HG03521 (cell line): ENCODE results near the gene ACTN4.

Experiments used
- ATAC-seq: cut with Tn5 transposase; IDR thresholded peaks from one replicate; pipeline ENCODE4 v1.9.1; 2021; ENCODE audit warnings: mild to moderate bottlenecking, moderate library complexity; ENCODE audit not compliant: unreplicated experiment

Gene ACTN4

GRCh38 chr19:38708413-38709024, 61.1 kb downstream of the ACTN4 start:
- ATAC-seq: no peak

GRCh38 chr19:38709119-38709518, 61.7 kb downstream of the ACTN4 start:
- no peak for ATAC-seq

- no peak for ATAC-seq
Measured at GRCh38 chr19:38709671-38710415, 62.4 kb downstream of the ACTN4 start.

GRCh38 chr19:38710416-38710702, 62.9 kb downstream of the ACTN4 start:
- ATAC-seq: no peak

- no peak for ATAC-seq
Measured at GRCh38 chr19:38710928-38711725, 63.7 kb downstream of the ACTN4 start.

- ATAC-seq: no peak
Measured at GRCh38 chr19:38711726-38712153, 64.3 kb downstream of the ACTN4 start.

GRCh38 chr19:38712161-38712748, 64.8 kb downstream of the ACTN4 start:
- no peak for ATAC-seq

- ATAC-seq: no peak
Measured at GRCh38 chr19:38713227-38713649, 65.8 kb downstream of the ACTN4 start.

- ATAC-seq: no peak
Measured at GRCh38 chr19:38713865-38714264, 66.4 kb downstream of the ACTN4 start.

- no peak for ATAC-seq
Measured at GRCh38 chr19:38714354-38714778, 66.9 kb downstream of the ACTN4 start.

- no peak for ATAC-seq
Measured at GRCh38 chr19:38715555-38715954, 68.1 kb downstream of the ACTN4 start.

GRCh38 chr19:38717051-38717450, 69.6 kb downstream of the ACTN4 start:
- ATAC-seq: no peak

GRCh38 chr19:38717855-38718254, 70.4 kb downstream of the ACTN4 start:
- no peak for ATAC-seq

GRCh38 chr19:38718747-38719543, 71.5 kb downstream of the ACTN4 start:
- ATAC-seq: no peak

GRCh38 chr19:38719761-38720558, 72.5 kb downstream of the ACTN4 start:
- no peak for ATAC-seq

- ATAC-seq: no peak
Measured at GRCh38 chr19:38720559-38721236, 73.2 kb downstream of the ACTN4 start.

- no peak for ATAC-seq
Measured at GRCh38 chr19:38721496-38721895, 74.0 kb downstream of the ACTN4 start.

GRCh38 chr19:38721979-38722773, 74.7 kb downstream of the ACTN4 start:
- no peak for ATAC-seq
